Rectal smooth muscle tissue (tissue), 1 donor: Measurements from ENCODE around the gene DLGAP1.

Source experiments
- H3K27ac ChIP-seq: one replicate; pipeline ENCODE4 v1.7.0; 2013; ENCODE audit warnings: low read depth, low read length, inconsistent platforms
- H3K27me3 ChIP-seq: one replicate; pipeline ENCODE4 v1.7.0; 2013; ENCODE audit warnings: low read length; ENCODE audit not compliant: control insufficient read depth, insufficient read depth
- H3K36me3 ChIP-seq: one replicate; pipeline ENCODE4 v1.7.0; 2013; ENCODE audit warnings: low read length; ENCODE audit not compliant: control insufficient read depth, insufficient read depth
- H3K4me1 ChIP-seq: one replicate; pipeline ENCODE4 v1.7.0; 2013; ENCODE audit warnings: low read length; ENCODE audit not compliant: control insufficient read depth, insufficient read depth
- H3K4me3 ChIP-seq: one replicate; pipeline ENCODE4 v1.7.0; 2013; ENCODE audit warnings: low read length
- H3K9ac ChIP-seq: one replicate; pipeline ENCODE4 v1.7.0; 2013; ENCODE audit warnings: low read length

Gene DLGAP1

DNA sequence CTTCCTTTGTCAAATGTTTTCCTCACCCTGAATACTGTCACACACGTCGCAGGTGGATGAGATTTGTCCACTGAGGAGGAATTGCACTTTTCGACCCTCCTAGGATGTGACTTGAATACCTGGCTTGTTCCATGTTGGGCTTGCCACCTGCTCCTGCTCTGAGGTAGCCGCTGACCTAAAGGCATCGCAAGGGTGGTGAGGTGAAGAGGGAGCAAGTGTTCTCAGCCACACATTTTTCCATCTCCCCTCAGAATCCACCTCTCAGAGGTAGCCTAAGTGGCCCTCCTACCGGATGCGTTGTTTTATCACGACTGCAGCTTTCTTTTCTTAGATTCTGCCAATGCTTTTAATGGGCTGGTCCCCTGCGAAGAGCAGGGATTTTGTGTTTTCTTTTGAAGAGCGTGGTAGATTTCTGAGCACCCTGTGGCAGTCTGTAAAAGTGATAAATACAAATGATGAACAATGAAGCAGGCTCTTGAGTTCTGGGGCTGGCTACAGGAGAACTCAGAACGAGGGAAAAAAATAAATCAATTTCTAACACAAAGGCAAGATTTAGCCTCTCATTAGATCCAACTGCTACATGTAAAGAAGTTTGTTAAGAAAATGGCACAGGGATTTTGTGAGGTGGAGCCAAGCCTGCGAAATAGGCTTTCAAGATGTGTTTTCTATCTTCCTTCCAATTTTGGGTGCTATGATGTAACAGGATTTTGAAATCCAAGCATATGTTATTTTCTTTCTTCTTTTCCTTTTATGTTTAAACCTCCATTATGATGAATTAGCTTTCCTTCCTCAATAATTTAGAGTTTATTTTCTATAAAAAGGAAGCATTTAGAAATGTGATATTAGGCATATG lies 618.4 kb downstream of the DLGAP1 start:
- H3K27ac ChIP-seq = no peak overlapping the region

DNA sequence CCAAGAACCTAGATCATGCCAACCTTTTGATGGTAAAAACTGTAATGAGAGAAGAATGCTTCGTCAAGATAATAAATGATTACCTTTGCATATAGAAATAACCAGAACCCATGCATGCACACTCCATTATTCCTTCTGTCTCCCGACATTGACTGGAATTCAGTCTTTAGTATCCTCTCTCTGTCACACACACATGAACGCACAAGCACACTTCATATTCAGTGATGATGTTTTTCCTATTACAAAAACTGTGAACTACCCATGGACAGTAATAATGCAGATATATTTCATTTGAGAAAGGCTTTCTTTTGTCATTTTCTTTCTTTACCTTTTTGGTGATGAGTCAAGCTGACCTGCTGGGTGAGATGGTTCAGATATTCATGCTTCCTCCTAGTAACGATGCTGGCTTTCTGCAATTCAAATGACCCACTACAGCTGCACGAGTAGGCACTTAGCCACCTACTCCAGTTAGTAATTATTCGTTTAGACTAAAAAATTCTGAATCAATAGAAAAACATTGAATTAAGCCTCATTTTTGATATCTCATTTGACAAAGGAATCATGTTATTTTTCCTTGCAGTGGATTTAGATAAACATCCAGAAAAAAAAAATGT lies 623.0 kb downstream of the DLGAP1 start:
- no peak overlapping the region for H3K27ac ChIP-seq
- no peaks in the 10 kb centered on the region for H3K4me1 ChIP-seq
- no peaks in the 10 kb centered on the region for H3K27me3 ChIP-seq
- H3K36me3 ChIP-seq = no peaks in the 10 kb centered on the region
- no peak overlapping the region for H3K4me3 ChIP-seq
- H3K9ac ChIP-seq = no peak overlapping the region

More for the DNA sequence above, 618.4 kb downstream of the DLGAP1 start:
- Histone ChIP-seq H3K9ac (no peak overlapping the region), H3K4me3 (no peak overlapping the region), H3K36me3 (no peaks in the 10 kb centered on the region), H3K27me3 (no peaks in the 10 kb centered on the region), H3K4me1 (no peaks in the 10 kb centered on the region)

DNA sequence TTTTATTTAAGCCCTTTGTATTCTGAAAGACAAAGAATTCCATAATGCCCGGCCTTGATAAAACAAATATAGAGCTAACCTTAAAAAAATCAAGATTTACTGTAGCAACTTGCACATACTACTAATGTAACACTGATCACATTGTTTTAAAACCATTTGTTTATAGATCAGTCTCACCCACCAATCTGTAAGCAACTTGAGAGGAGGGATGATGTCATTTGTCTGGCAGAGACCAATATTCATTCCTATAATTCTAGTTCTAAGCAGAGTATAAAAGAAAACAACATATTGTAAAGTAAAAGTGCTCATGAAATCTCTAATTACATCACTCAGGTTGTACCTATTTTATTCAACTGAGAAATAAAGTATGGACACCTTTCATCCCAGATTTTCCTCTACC lies 624.5 kb downstream of the DLGAP1 start:
- H3K9ac ChIP-seq = no peak overlapping the region

DNA sequence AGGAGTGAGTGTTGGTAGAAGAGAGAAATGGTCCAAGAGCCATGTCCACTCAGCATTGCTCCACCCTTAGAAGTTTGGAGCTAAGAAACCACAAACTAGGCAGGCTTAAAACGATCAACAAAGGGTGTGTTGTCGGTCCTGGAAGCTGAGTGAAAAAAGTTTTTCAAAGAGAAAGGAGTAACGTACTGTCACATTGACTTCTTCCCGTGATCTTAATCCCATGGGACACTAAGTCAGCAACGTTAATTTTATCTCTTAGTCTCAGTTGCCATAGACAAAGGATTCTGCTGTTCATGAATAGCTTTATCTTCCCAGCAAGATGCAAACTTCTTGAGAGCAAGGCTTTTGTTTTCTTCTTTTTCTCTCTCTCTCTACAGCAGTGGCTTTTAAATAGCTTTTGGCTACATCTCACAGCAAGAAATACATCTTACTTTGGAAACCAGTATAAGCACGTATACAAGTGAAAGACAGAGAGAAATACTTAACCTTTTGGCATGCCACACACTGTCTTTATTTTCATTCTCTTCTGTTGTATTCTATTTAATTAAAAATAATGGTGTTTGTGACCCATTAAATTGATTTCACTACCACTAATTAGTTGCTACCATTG lies 627.8 kb downstream of the DLGAP1 start:
- no peaks in the 10 kb centered on the region for H3K4me1 ChIP-seq
- H3K27ac ChIP-seq = no peak overlapping the region
- no peak overlapping the region for H3K4me3 ChIP-seq
- H3K9ac ChIP-seq = no peak overlapping the region
- no peaks in the 10 kb centered on the region for H3K27me3 ChIP-seq
- H3K36me3 ChIP-seq = no peaks in the 10 kb centered on the region

More for the DNA sequence above, 624.5 kb downstream of the DLGAP1 start:
- no peaks in the 10 kb centered on the region for H3K4me1 ChIP-seq
- H3K27ac ChIP-seq = no peak overlapping the region
- H3K36me3 ChIP-seq = no peaks in the 10 kb centered on the region
- H3K27me3 ChIP-seq = no peaks in the 10 kb centered on the region
- no peak overlapping the region for H3K4me3 ChIP-seq

DNA sequence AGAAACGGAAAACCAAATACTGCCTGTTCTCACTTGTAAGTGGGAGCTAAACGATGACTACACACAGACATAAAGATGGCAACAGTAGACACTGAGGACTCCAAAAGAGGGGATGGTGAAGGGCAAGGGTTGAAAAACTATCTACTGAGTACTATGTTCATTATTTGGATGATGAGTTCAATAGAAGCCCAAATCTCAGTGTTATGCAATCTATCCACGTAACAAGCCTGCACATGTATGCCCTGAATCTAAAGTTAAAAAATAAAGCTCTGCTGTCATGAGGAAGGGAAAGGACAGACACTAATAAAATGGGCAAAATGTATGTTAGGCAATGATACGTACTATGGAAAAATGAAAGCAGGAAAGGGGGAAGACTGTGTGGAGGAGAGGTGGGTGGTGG lies 629.1 kb downstream of the DLGAP1 start:
- Histone ChIP-seq H3K27ac (no peak overlapping the region), H3K4me3 (no peak overlapping the region), H3K27me3 (no peaks in the 10 kb centered on the region), H3K36me3 (no peaks in the 10 kb centered on the region), H3K4me1 (no peaks in the 10 kb centered on the region), H3K9ac (no peak overlapping the region)

DNA sequence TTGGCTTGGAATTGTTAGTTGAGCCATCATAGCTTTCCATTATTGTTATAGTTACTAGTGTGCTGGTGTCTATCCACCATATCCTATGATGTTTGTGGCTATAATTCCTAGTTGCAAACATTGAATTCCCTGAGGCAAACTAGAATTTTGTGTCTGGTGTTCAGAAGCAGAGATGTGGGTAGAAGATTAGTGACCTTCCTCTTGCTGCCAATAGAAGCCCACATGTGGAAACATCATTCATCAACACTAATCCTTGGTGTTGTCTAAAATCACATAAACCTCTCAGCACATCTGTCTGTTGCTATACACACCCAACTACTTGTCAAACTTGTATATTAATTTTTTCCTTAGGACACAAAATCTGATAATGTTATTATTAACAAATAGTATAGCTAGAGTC lies 631.0 kb downstream of the DLGAP1 start:
- Histone ChIP-seq H3K36me3 (no peaks in the 10 kb centered on the region), H3K9ac (no peak overlapping the region), H3K4me1 (no peaks in the 10 kb centered on the region), H3K4me3 (no peak overlapping the region), H3K27ac (no peak overlapping the region), H3K27me3 (no peaks in the 10 kb centered on the region)

DNA sequence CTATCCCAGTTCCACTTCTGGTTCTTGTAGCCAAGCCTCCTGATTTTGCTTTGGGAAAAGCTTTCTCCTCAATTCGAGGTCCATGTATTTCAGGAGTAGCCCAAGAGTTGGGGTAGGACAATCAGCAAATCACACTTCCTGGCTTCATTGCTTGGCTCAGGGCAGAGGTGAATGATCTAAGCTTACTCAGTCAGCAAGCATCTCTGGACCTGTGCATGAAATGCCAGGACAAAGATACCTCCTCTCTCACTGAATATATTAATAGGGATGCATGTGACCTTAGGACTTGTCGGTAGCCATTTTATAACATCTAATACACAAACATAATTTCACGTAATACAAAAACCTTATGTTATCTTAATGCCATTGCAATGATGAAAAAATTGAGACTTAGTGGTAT lies 632.0 kb downstream of the DLGAP1 start:
- Histone ChIP-seq H3K27me3 (no peaks in the 10 kb centered on the region), H3K4me1 (no peaks in the 10 kb centered on the region), H3K27ac (no peak overlapping the region), H3K36me3 (no peaks in the 10 kb centered on the region), H3K4me3 (no peak overlapping the region), H3K9ac (no peak overlapping the region)

DNA sequence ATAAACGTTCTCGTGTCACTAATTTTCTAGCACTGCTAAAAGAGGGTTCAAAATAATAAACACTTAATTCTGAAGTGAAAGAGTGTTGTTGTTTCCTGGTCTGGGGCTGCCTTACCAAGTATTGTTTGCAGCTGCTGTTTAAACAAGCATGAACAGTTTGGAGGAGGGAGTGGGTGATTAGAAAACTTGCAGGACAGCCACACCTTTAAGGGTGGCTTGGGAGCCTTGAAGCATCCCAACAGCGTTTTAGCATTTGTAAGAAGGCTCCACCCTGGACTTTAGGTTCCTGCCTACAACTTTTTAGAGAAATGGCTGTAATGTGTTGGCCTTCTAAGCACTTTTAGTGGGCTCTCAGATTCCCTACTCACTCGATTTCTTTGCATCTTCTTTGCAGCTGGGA lies 633.6 kb downstream of the DLGAP1 start:
- Histone ChIP-seq H3K4me1 (no peaks in the 10 kb centered on the region), H3K27ac (no peak overlapping the region), H3K36me3 (no peaks in the 10 kb centered on the region), H3K9ac (no peak overlapping the region), H3K4me3 (no peak overlapping the region), H3K27me3 (no peaks in the 10 kb centered on the region)

DNA sequence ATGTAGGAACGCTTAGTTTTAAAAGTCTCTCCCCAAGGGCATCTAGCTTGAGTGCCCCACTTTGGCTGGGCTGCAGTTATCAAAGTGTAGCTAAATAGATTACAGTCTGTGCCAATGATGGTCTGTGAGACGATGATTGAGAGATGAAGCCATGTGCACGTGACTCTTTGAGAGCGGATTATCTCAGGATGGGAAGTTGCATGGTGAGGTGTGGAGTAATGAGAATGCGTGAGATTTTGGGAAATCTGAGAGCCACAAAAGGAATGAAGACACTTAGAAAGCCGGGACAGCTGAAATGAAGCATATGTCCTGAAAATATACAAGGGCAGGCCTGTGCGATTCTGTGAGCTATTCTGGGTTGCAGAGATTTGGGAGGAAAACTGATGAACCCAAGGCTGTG lies 635.1 kb downstream of the DLGAP1 start:
- H3K9ac ChIP-seq = no peak overlapping the region
- no peaks in the 10 kb centered on the region for H3K36me3 ChIP-seq
- no peak overlapping the region for H3K4me3 ChIP-seq
- no peaks in the 10 kb centered on the region for H3K4me1 ChIP-seq
- no peak overlapping the region for H3K27ac ChIP-seq
- no peaks in the 10 kb centered on the region for H3K27me3 ChIP-seq

DNA sequence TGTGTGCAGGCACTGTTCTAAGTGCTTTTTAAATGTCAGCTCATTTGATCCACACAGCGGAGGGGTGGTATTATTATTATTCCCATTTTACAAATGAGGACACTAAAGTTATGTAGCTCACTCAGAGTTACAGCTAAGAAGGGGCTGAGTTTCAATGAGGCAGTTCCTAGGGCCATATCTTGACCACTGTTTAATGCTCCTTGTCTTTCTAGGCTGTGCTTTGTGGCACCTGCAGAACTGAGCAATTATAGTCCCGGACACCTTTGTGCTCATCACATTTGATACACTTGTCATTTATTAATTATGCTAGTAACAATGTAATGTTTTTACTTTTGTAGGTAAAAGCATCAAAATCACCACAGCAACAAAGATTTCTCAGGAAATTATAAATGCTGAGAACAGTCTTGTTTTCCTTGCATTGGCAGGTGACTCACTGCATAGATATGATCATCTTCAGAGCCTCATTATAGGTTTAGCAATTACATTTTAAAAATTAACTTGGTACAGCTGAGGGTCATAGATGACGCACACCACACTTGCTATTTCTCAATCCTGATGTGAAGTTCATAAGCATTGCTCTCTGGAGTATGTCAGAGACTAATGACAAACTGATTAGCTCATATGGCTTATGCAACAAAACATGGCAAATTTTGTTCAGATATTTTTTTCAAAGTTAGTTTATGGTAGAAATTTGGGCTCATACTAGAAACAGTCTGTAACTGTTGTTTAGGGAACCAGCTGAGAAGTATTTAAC lies 638.3 kb downstream of the DLGAP1 start:
- Histone ChIP-seq H3K27ac (no peak overlapping the region), H3K9ac (no peak overlapping the region), H3K4me3 (no peak overlapping the region), H3K27me3 (no peaks in the 10 kb centered on the region), H3K4me1 (no peaks in the 10 kb centered on the region), H3K36me3 (no peaks in the 10 kb centered on the region)

DNA sequence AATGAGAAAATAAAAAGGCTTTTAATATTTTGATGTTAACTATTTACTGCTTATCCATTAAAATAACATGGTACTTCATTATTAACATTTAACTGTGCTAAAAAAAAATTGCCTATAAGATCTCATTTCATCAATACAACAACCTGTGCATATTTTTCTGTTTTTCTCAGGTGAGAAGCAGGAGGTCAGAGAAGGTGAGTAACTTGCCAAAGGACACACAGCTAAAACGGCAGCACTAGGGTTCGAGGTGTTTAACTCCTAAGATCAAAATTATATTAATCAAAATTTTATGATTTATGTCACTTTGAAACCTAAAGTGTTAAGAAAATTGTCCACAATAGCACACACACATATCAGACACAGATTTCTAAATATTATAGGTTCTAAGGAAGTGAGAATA lies 639.1 kb downstream of the DLGAP1 start:
- Histone ChIP-seq H3K4me1 (no peaks in the 10 kb centered on the region), H3K4me3 (no peak overlapping the region), H3K27ac (no peak overlapping the region)

DNA sequence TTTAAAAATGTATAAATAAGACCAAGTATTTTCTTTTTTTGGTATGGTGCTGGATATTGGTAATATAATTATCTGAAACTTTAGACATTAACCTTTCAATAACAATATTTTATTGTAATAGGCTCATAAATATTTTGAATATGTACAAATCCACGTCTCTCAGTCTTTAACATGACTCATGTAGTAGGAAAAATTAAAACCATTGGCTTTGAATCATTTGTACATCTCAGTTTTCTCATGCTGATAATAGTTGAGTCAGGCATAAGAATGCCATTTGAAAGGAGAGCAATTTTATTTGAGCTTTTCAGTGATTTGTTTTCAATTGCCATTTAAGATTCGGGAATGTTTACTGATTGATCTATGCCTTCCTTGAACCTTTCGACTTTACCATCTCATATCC lies 640.3 kb downstream of the DLGAP1 start:
- Histone ChIP-seq H3K36me3 (no peaks in the 10 kb centered on the region), H3K4me3 (no peak overlapping the region), H3K4me1 (no peaks in the 10 kb centered on the region), H3K9ac (no peak overlapping the region), H3K27ac (no peak overlapping the region), H3K27me3 (no peaks in the 10 kb centered on the region)

More for the DNA sequence above, 639.1 kb downstream of the DLGAP1 start:
- Histone ChIP-seq H3K9ac (no peak overlapping the region), H3K27me3 (no peaks in the 10 kb centered on the region), H3K36me3 (no peaks in the 10 kb centered on the region)
